CD14-positive monocyte (primary cell): ENCODE measurements around the gene TANGO6. TPM values are rescaled to one million over a fixed set of nuclear protein-coding genes. Genes with fewer than 3 reads are reported as not detected.

Experiments used
- DNase-seq, 3 donors: peaks; one replicate each; pipeline ENCODE4 v3.0.0-alpha.2; 2011 to 2022
- H2AFZ ChIP-seq: 2 replicates; pipeline ENCODE4 v1.6.0; 2012; ENCODE audit warnings: mild to moderate bottlenecking, low read depth, low read length, inconsistent platforms; ENCODE audit not compliant: insufficient read depth, poor library complexity, severe bottlenecking
- H3K27ac ChIP-seq, 2 donors: 1 replicate in 1 of 2; 2 replicates in 1 of 2; pipeline ENCODE4 v1.5.1; 2012 to 2013; ENCODE audit warnings: low read length in 2 of 2, control low read depth in 1 of 2, inconsistent platforms in 1 of 2, low read depth in 1 of 2, mild to moderate bottlenecking in 1 of 2
- H3K27me3 ChIP-seq, 2 donors: one replicate each; pipeline versions ENCODE4 v1.6.0 to v1.6.1; 2011 to 2013; ENCODE audit warnings: low read length in 2 of 2; ENCODE audit not compliant: control insufficient read depth in 2 of 2, insufficient read depth in 2 of 2
- H3K36me3 ChIP-seq, 2 donors: replicated peaks in 1 of 2; 1 replicate in 1 of 2; 2 replicates in 1 of 2; pipeline versions ENCODE4 v1.5.1 to v1.6.1; 2012 to 2013; ENCODE audit warnings: low read length in 2 of 2, control low read depth in 1 of 2, inconsistent platforms in 1 of 2, mild to moderate bottlenecking in 1 of 2; ENCODE audit not compliant: insufficient read depth in 2 of 2, control insufficient read depth in 1 of 2
- H3K4me1 ChIP-seq, 2 donors: 1 replicate in 1 of 2; 2 replicates in 1 of 2; pipeline versions ENCODE4 v1.5.1 to v1.6.1; 2012 to 2013; ENCODE audit warnings: low read length in 2 of 2, control low read depth in 1 of 2, inconsistent platforms in 1 of 2, mild to moderate bottlenecking in 1 of 2, moderate library complexity in 1 of 2; ENCODE audit not compliant: insufficient read depth in 2 of 2, control insufficient read depth in 1 of 2
- H3K4me2 ChIP-seq: replicated peaks from 2 replicates; pipeline ENCODE3; 2012; ENCODE audit warnings: low read length, moderate library complexity, mild to moderate bottlenecking; ENCODE audit not compliant: poor library complexity, severe bottlenecking; ENCODE audit errors: extremely low read depth
- H3K4me3 ChIP-seq, 3 experiments: fragments of 200-600 bp in 1 of 3; sonication (generic) in 1 of 3; replicated peaks in 1 of 3; 1 replicate in 2 of 3; 2 replicates in 1 of 3; pipeline ENCODE4 v1.5.1; 2011 to 2013; ENCODE audit warnings: low read length in 3 of 3, mild to moderate bottlenecking in 3 of 3, control low read depth in 2 of 3, low read depth in 2 of 3, inconsistent platforms in 1 of 3, moderate library complexity in 1 of 3
- H3K79me2 ChIP-seq: 2 replicates; pipeline ENCODE4 v1.6.0; 2012; ENCODE audit warnings: mild to moderate bottlenecking, control low read depth, inconsistent platforms, low read length, moderate library complexity; ENCODE audit not compliant: insufficient read depth
- H3K9ac ChIP-seq: 2 replicates; pipeline ENCODE4 v1.6.0; 2017; ENCODE audit warnings: low read length, mild to moderate bottlenecking; ENCODE audit not compliant: insufficient read depth, poor library complexity, severe bottlenecking
- H3K9me3 ChIP-seq, 2 donors: replicated peaks in 1 of 2; 1 replicate in 1 of 2; 2 replicates in 1 of 2; pipeline versions ENCODE4 v1.5.1 to v1.6.1; 2012 to 2013; ENCODE audit warnings: low read length in 2 of 2, control low read depth in 1 of 2; ENCODE audit not compliant: control insufficient read depth in 1 of 2, insufficient read depth in 1 of 2
- H4K20me1 ChIP-seq: 2 replicates; pipeline ENCODE4 v1.6.0; 2012; ENCODE audit warnings: mild to moderate bottlenecking, low read length, control low read depth, moderate library complexity; ENCODE audit not compliant: insufficient read depth
- H3K27ac Mint-ChIP-seq, 7 donors: one replicate each; pipeline ENCODE4 v1.8.0; 2020; ENCODE audit warnings: mild to moderate bottlenecking in 7 of 7, mixed read lengths in 7 of 7, moderate library complexity in 6 of 7, inconsistent platforms in 2 of 7
- H3K27me3 Mint-ChIP-seq, 3 donors: one replicate each; pipeline ENCODE4 v1.8.0; 2021 to 2022; ENCODE audit warnings: low read depth in 3 of 3, mild to moderate bottlenecking in 3 of 3, mixed read lengths in 3 of 3, moderate library complexity in 3 of 3, inconsistent platforms in 1 of 3
- H3K36me3 Mint-ChIP-seq, 2 donors: one replicate each; pipeline ENCODE4 v1.8.0; 2020; ENCODE audit warnings: mixed read lengths in 2 of 2, inconsistent platforms in 1 of 2, mild to moderate bottlenecking in 1 of 2
- H3K4me1 Mint-ChIP-seq: one replicate; pipeline ENCODE4 v1.8.0; 2020; ENCODE audit warnings: mild to moderate bottlenecking, mixed read lengths
- H3K4me3 Mint-ChIP-seq, 2 donors: one replicate each; pipeline ENCODE4 v1.8.0; 2020; ENCODE audit warnings: mild to moderate bottlenecking in 2 of 2, mixed read lengths in 2 of 2, moderate library complexity in 1 of 2
- H3K9me3 Mint-ChIP-seq, 7 donors: one replicate each; pipeline ENCODE4 v1.8.0; 2020 to 2022; ENCODE audit warnings: mixed read lengths in 7 of 7, mild to moderate bottlenecking in 6 of 7, moderate library complexity in 6 of 7, inconsistent platforms in 2 of 7
- CTCF ChIP-seq: fragments of 200-600 bp; IDR thresholded peaks from one replicate; pipeline ENCODE4 v1.8.0; 2022; ENCODE audit warnings: antibody characterized with exemption, mild to moderate bottlenecking
- WGBS: methylation state at CpG from one replicate; pipeline ENCODE4 v1.1.5; 2013; ENCODE audit warnings: missing lambda C conversion rate; ENCODE audit not compliant: insufficient coverage; 5-methylcytosine and 5-hydroxymethylcytosine counted together
- intact Hi-C, 2 donors: fragments of 100-400 bp; cut with micrococcal nuclease; formaldehyde crosslinking; loops; one replicate each; pipeline versions ENCODE4 v1.15.0 to v1.15.1; 2023
- polyA plus RNA-seq, 3 donors: library from polyadenylated mRNA; depleted of rRNA in 1 of 3; unstranded in 2 of 3; stranded (reverse) in 1 of 3; fragments of 300-500 nt in 2 of 3; fragments of >200 nt in 1 of 3; fragmentation: Illumina TruSeq in 2 of 3; gene quantifications; 1 replicate in 2 of 3; 2 replicates in 1 of 3; pipeline ENCODE4 v1.2.3, GENCODE V29; 2012 to 2021

Gene TANGO6
- polyA plus RNA-seq, 3 donors = 6.5 to 8.1 (median 7.3) TPM

GRCh38 chr16:69114346-69114975, 271.1 kb downstream of the TANGO6 start:
- H3K4me3 Mint-ChIP-seq = no peak overlapping the region

GRCh38 chr16:69114976-69115355, 271.6 kb downstream of the TANGO6 start:
- Histone ChIP-seq H3K27me3 (no peaks in the 10 kb centered on the region), H3K36me3 (peaks cover 44 to 72% of the 10 kb centered on the region in 2 donors), H3K4me2 (no peak overlapping the region), H3K4me1 (no peaks in the 10 kb centered on the region), H3K27ac (no peak overlapping the region), H3K4me3 (no peak overlapping the region), H2AFZ (no peak overlapping the region), H3K79me2 (no peaks in the 10 kb centered on the region), H3K9me3 (no peaks in the 10 kb centered on the region), H4K20me1 (peaks cover 89% of the 10 kb centered on the region), H3K9ac (no peak overlapping the region)
- no peak for TF ChIP-seq CTCF
- WGBS = 100% methylated on average over 6 of the region's 6 CpGs
- intact Hi-C loops = no loop called here
- Mint-ChIP-seq H3K27ac (peak overlapping the region in 3 of 7 donors; percentile 33 to 55 (median 47)), H3K9me3 (peaks cover 0 to 2% (median 0%) of the 10 kb centered on the region in 7 donors), H3K27me3 (peaks cover 0 to 2% (median 1%) of the 10 kb centered on the region in 3 donors), H3K4me3 (no peak overlapping the region), H3K36me3 (peaks cover 52 to 68% of the 10 kb centered on the region in 2 donors), H3K4me1 (peaks cover 6% of the 10 kb centered on the region)
- DNase-seq = no peak

More at GRCh38 chr16:69114346-69114975, 271.1 kb downstream of the TANGO6 start:
- no peaks in the 10 kb centered on the region for H3K27me3 ChIP-seq
- peak overlapping the region in 4 of 7 donors; percentile 1 to 55 (median 40) for H3K27ac Mint-ChIP-seq
- H3K4me2 ChIP-seq = no peak overlapping the region
- H3K36me3 ChIP-seq = peaks cover 44 to 72% of the 10 kb centered on the region in 2 donors
- no peak overlapping the region for H2AFZ ChIP-seq
- H3K4me3 ChIP-seq = no peak overlapping the region
- no peak overlapping the region for H3K27ac ChIP-seq
- no peak for TF ChIP-seq CTCF
- peaks cover 55 to 68% of the 10 kb centered on the region in 2 donors for H3K36me3 Mint-ChIP-seq
- no peaks in the 10 kb centered on the region for H3K9me3 ChIP-seq
- H3K9ac ChIP-seq = no peak overlapping the region
- H3K79me2 ChIP-seq = no peaks in the 10 kb centered on the region
- H3K4me1 Mint-ChIP-seq = peaks cover 6% of the 10 kb centered on the region
- peaks cover 86% of the 10 kb centered on the region for H4K20me1 ChIP-seq
- no peaks in the 10 kb centered on the region for H3K4me1 ChIP-seq
- peak in 1 of 3 donors; percentile 8 for DNase-seq
- 81% methylated on average over 23 of the region's 25 CpGs for WGBS
- H3K27me3 Mint-ChIP-seq = peaks cover 3 to 7% (median 4%) of the 10 kb centered on the region in 3 donors
- H3K9me3 Mint-ChIP-seq = peaks cover 0 to 2% (median 0%) of the 10 kb centered on the region in 7 donors
- intact Hi-C loops = no loop called here
